Endothelial cell of hepatic sinusoid (primary cell): ENCODE results near the gene MALSU1.

Experiments used
- in situ Hi-C: cut with HindIII; loops from 2 replicates; pipeline ENCODE4 v1.10.0; 2017; ENCODE audit warnings: low sequenced_read_pairs

Gene MALSU1

GRCh38 chr7:23357190-23358093, 58.3 kb downstream of the MALSU1 start:
- in situ Hi-C loops, result loop anchor here (10.0 kb wide), 1 partner anchor 167 kb away; no protein-coding TSS in a partner anchor

DNA sequence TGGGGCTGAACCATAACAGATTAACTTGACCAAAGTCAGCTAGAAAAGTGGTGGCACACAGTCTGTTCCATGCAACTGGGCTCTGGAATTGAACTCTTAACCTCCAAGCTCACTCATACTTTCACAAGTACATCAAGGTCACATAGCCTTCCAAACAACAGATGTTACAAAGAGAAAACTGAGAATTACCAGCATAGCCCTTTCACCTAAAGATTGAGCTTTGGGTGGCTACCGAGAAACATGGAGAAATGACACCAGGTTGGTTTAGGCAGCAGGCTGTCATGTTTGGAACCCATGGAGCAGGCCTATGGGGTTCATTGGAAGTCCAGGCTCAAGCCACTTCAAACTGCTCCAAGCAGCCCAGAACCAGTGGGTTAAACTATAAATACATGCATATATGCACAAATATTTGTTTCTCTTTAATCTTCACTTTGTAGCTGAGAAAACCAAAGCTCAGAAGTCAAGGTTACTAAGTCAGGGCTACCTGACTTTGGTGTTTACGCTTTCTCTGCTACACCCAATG, 59.1 kb downstream of the MALSU1 start:
- in situ Hi-C loops, result loop anchor here (10.0 kb wide), 1 partner anchor 167 kb away; no protein-coding TSS in a partner anchor
